Measurements from ENCODE around the gene ESPN. TPM values are rescaled to one million over a fixed set of nuclear protein-coding genes. Genes with fewer than 3 reads are reported as not detected.

ESPN gene
- total RNA-seq, 1 experiment from 2014 or later, result 8.5 TPM

- Histone ChIP-seq H3K4me1 (ENCODE audit: control insufficient read depth, insufficient read depth, low read length) (no peaks in the 10 kb centered on the region; the same call in 1 of the 2 replicates), H3K4me3 (ENCODE audit: low read depth in 2 of 2, low read length in 2 of 2) (no peak overlapping the region), H3K36me3 (ENCODE audit: control insufficient read depth, insufficient read depth, low read length) (no peaks in the 10 kb centered on the region), H3K27me3 (ENCODE audit: control insufficient read depth, insufficient read depth, low read length) (no peaks in the 10 kb centered on the region), H3K9me3 (ENCODE audit: control insufficient read depth, insufficient read depth, low read depth, low read length) (no peaks in the 10 kb centered on the region), H3K27ac (ENCODE audit: low read length) (no peak overlapping the region)
- no TSS peak for BruUV-seq (replicated peaks)
- DNase-seq (ENCODE audit: low read depth, low spot score) (no peak), ATAC-seq (no peak)
- ChIA-PET POLR2A (no interaction called here), CTCF (interaction anchor here (0.5 kb wide), 1 partner anchor 32 kb away, joined by 3 read pairs; no protein-coding TSS in a partner anchor)
- intact Hi-C loops (cut with micrococcal nuclease; ENCODE audit: unreplicated experiment) (no loop called here), in situ Hi-C loops (cut with HindIII; ENCODE audit: low pct_unique_long_range_greater_than_20kb, low sequenced_read_pairs) (no loop called here)
- TF ChIP-seq SIN3A (IDR thresholded peaks at IDR 0.05; ENCODE audit: borderline replicate concordance, insufficient read depth, low read depth, low read length), result no peak
- no peak for TF ChIP-seq REST (IDR thresholded peaks at IDR 0.05; ENCODE audit: insufficient read depth in 1 of 2, low read depth in 2 of 2, low read length in 1 of 2)
- no peak for TF ChIP-seq POLR2AphosphoS5 (IDR thresholded peaks at IDR 0.05; ENCODE audit: low read depth, low read length)
- TF ChIP-seq CTCF (IDR thresholded peaks at IDR 0.05), result no peak
- no peak for TF ChIP-seq TCF7L2 (IDR thresholded peaks at IDR 0.05; ENCODE audit: low read depth, low read length)
Measured at GRCh38 chr1:6467744-6468688, 43.4 kb downstream of the ESPN start.

GRCh38 chr1:6468729-6469461 is 44.3 kb downstream of the ESPN start:
- POLR2A ChIA-PET, result no interaction called here

More at GRCh38 chr1:6468729-6469461, 44.3 kb downstream of the ESPN start:
- Histone ChIP-seq H3K36me3 (ENCODE audit: control insufficient read depth, insufficient read depth, low read length) (no peaks in the 10 kb centered on the region), H3K27me3 (ENCODE audit: control insufficient read depth, insufficient read depth, low read length) (no peaks in the 10 kb centered on the region), H3K27ac (ENCODE audit: low read length) (no peak overlapping the region), H3K9me3 (ENCODE audit: control insufficient read depth, insufficient read depth, low read depth, low read length) (no peaks in the 10 kb centered on the region), H3K4me1 (ENCODE audit: control insufficient read depth, insufficient read depth, low read length) (no peaks in the 10 kb centered on the region; the same call in 1 of the 2 replicates), H3K4me3 (ENCODE audit: low read depth in 2 of 2, low read length in 2 of 2) (no peak overlapping the region)
- no peak for DNase-seq (ENCODE audit: low read depth, low spot score)
- CTCF ChIA-PET, result interaction anchor here (0.5 kb wide), 1 partner anchor 33 kb away, joined by 3 read pairs; no protein-coding TSS in a partner anchor
- intact Hi-C loops (cut with micrococcal nuclease; ENCODE audit: unreplicated experiment), result no loop called here
- no peak for ATAC-seq
- in situ Hi-C loops (cut with HindIII; ENCODE audit: low pct_unique_long_range_greater_than_20kb, low sequenced_read_pairs), result no loop called here
- BruUV-seq (replicated peaks), result no TSS peak
- TF ChIP-seq SIN3A (IDR thresholded peaks at IDR 0.05; ENCODE audit: borderline replicate concordance, insufficient read depth, low read depth, low read length) (no peak), POLR2AphosphoS5 (IDR thresholded peaks at IDR 0.05; ENCODE audit: low read depth, low read length) (no peak), REST (IDR thresholded peaks at IDR 0.05; ENCODE audit: insufficient read depth in 1 of 2, low read depth in 2 of 2, low read length in 1 of 2) (no peak), CTCF (IDR thresholded peaks at IDR 0.05) (no peak), TCF7L2 (IDR thresholded peaks at IDR 0.05; ENCODE audit: low read depth, low read length) (no peak)

All from Panc1 (cell line).